HG02973 (cell line): ENCODE measurements around the gene GCAT.
A peak's percentile ranks its signal among the peaks of the same experiment; 100 is the strongest.

Experiments
- ATAC-seq: cut with Tn5 transposase; IDR thresholded peaks from one replicate; pipeline ENCODE4 v1.9.1; 2021; ENCODE audit warnings: moderate library complexity; ENCODE audit not compliant: unreplicated experiment

The GCAT gene

GRCh38 chr22:37831472-37831871, 23.7 kb downstream of the GCAT start:
- no peak for ATAC-seq

- ATAC-seq = no peak
Observed at GRCh38 chr22:37832022-37832857, 24.5 kb downstream of the GCAT start.

- no peak for ATAC-seq
Observed at GRCh38 chr22:37842015-37842793, 34.5 kb downstream of the GCAT start.

- ATAC-seq = peak; percentile 42
Observed at GRCh38 chr22:37843741-37844089, 36.0 kb downstream of the GCAT start.

GRCh38 chr22:37844904-37845329, 37.2 kb downstream of the GCAT start:
- ATAC-seq = no peak

GRCh38 chr22:37846433-37846832, 38.7 kb downstream of the GCAT start:
- ATAC-seq = no peak

- no peak for ATAC-seq
Observed at GRCh38 chr22:37848587-37849088, 40.9 kb downstream of the GCAT start.

- peak; percentile 41 for ATAC-seq
Observed at GRCh38 chr22:37849089-37849751, 41.5 kb downstream of the GCAT start, which contains the start of gene EIF3L. Gene EIF3L (plus strand): TSS chr22:37849419. CDS start chr22:37849450, 31 bp downstream.

- no peak for ATAC-seq
Observed at GRCh38 chr22:37850801-37851200, 43.1 kb downstream of the GCAT start.

GRCh38 chr22:37852418-37852817, 44.7 kb downstream of the GCAT start:
- ATAC-seq = no peak

GRCh38 chr22:37854946-37855345, 47.2 kb downstream of the GCAT start:
- ATAC-seq = no peak

- ATAC-seq = no peak
Observed at GRCh38 chr22:37855462-37855861, 47.7 kb downstream of the GCAT start.

GRCh38 chr22:37860796-37861421, 53.2 kb downstream of the GCAT start:
- no peak for ATAC-seq

GRCh38 chr22:37862570-37863325, 55.0 kb downstream of the GCAT start:
- no peak for ATAC-seq

- ATAC-seq = no peak
Observed at GRCh38 chr22:37865510-37865909, 57.8 kb downstream of the GCAT start.
